GM19043 (cell line): ENCODE data around the gene RIC3.
"Not testable (repeated sequence)": the region's sequence is repeated elsewhere in the genome, so short reads cannot be mapped to it uniquely, and the experiment has no call there.

Experiments used
- ATAC-seq: cut with Tn5 transposase; IDR thresholded peaks from one replicate; pipeline ENCODE4 v1.9.1; 2021; ENCODE audit warnings: low read depth; ENCODE audit not compliant: unreplicated experiment

The RIC3 gene

GRCh38 chr11:8192016-8192895 is 23.4 kb upstream of the RIC3 start:
- ATAC-seq, result peak; percentile 59

- no peak for ATAC-seq
Measured at GRCh38 chr11:8190431-8190830, 21.6 kb upstream of the RIC3 start.

- no peak for ATAC-seq
Measured at GRCh38 chr11:8186429-8186828, 17.6 kb upstream of the RIC3 start.

- ATAC-seq, result no peak
Measured at GRCh38 chr11:8183111-8183510, 14.3 kb upstream of the RIC3 start.

- ATAC-seq, result no peak
Measured at GRCh38 chr11:8180469-8180868, 11.6 kb upstream of the RIC3 start.

GRCh38 chr11:8178297-8178696 is 9.5 kb upstream of the RIC3 start:
- no peak for ATAC-seq

GRCh38 chr11:8177136-8177535 is 8.3 kb upstream of the RIC3 start:
- no peak for ATAC-seq

- no peak for ATAC-seq
Measured at GRCh38 chr11:8167796-8168195, 1.0 kb downstream of the RIC3 start.

- ATAC-seq, result no peak
Measured at GRCh38 chr11:8164746-8165145, 4.1 kb downstream of the RIC3 start.

GRCh38 chr11:8161627-8162304 is 7.1 kb downstream of the RIC3 start:
- ATAC-seq, result not testable (repeated sequence)

GRCh38 chr11:8156877-8157276 is 11.9 kb downstream of the RIC3 start:
- ATAC-seq, result no peak

GRCh38 chr11:8149726-8150125 is 19.1 kb downstream of the RIC3 start:
- ATAC-seq, result no peak

GRCh38 chr11:8138526-8138925 is 30.3 kb downstream of the RIC3 start:
- no peak for ATAC-seq

GRCh38 chr11:8127447-8127846 is 41.4 kb downstream of the RIC3 start:
- no peak for ATAC-seq

GRCh38 chr11:8126649-8127289 is 42.1 kb downstream of the RIC3 start:
- no peak for ATAC-seq

- no peak for ATAC-seq
Measured at GRCh38 chr11:8122173-8122764, 46.6 kb downstream of the RIC3 start.

- no peak for ATAC-seq
Measured at GRCh38 chr11:8111636-8112035, 57.2 kb downstream of the RIC3 start.

- ATAC-seq, result no peak
Measured at GRCh38 chr11:8110396-8110795, 58.4 kb downstream of the RIC3 start.

- ATAC-seq, result no peak
Measured at GRCh38 chr11:8109675-8110074, 59.1 kb downstream of the RIC3 start.

GRCh38 chr11:8108421-8108820 is 60.4 kb downstream of the RIC3 start:
- ATAC-seq, result no peak

GRCh38 chr11:8107642-8108041 is 61.2 kb downstream of the RIC3 start:
- ATAC-seq, result no peak
